ENCODE measurements around the gene ALOX12B. TPM values are rescaled to one million over a fixed set of nuclear protein-coding genes. Genes with fewer than 3 reads are reported as not detected.

ALOX12B gene
- total and polyA plus RNA-seq, 2 of the 13 experiments (the other 11 are each of a cell fraction or from before 2014, with no cell fraction given), result 0.13 TPM; not detected in 1

GRCh38 chr17:8122924-8123694 is 35.6 kb upstream of the ALOX12B start (continued):
- TF ChIP-seq ZC3H13 (CRISPR knock-in tag; IDR thresholded peaks at IDR 0.05) (no peak), ZFAT (CRISPR knock-in tag; conservative IDR thresholded peaks at IDR 0.05) (no peak), IRX3 (CRISPR knock-in tag; IDR thresholded peaks at IDR 0.05; ENCODE audit: borderline replicate concordance, low read depth) (no peak), ZNF441 (CRISPR knock-in tag; IDR thresholded peaks at IDR 0.05; ENCODE audit: borderline replicate concordance) (no peak), RBM39 (IDR thresholded peaks at IDR 0.05; ENCODE audit: low read depth, low read length, poor library complexity, severe bottlenecking) (no peak), RFX1 (IDR thresholded peaks at IDR 0.05) (no peak), MED1 (CRISPR knock-in tag; IDR thresholded peaks at IDR 0.05) (no peak), NFKB2 (CRISPR knock-in tag; IDR thresholded peaks at IDR 0.05; ENCODE audit: borderline replicate concordance) (0 out of 2 replicates have a peak, but pooled peaks have one; percentile 20), TFAP4 (IDR thresholded peaks at IDR 0.05; ENCODE audit: borderline replicate concordance, low read depth) (no peak), ZNF713 (CRISPR knock-in tag; IDR thresholded peaks at IDR 0.05) (no peak), ZNF512 (CRISPR knock-in tag; IDR thresholded peaks at IDR 0.05) (no peak), PHF20 (CRISPR knock-in tag; IDR thresholded peaks at IDR 0.05) (no peak), ZNF557 (CRISPR knock-in tag; IDR thresholded peaks at IDR 0.05) (no peak), MAZ (IDR thresholded peaks at IDR 0.05; ENCODE audit: borderline replicate concordance, low read depth, low read length) (no peak), MAZ (CRISPR knock-in tag; IDR thresholded peaks at IDR 0.05; ENCODE audit: low read depth) (no peak), DMAP1 (CRISPR knock-in tag; IDR thresholded peaks at IDR 0.05) (no peak), ZNF687 (CRISPR knock-in tag; IDR thresholded peaks at IDR 0.05) (peak; percentile 55), EZH2 (conservative IDR thresholded peaks at IDR 0.05; ENCODE audit: low read depth, low read length) (0 out of 2 replicates have a peak, but pooled peaks have one; percentile 51), ARHGAP35 (CRISPR knock-in tag; IDR thresholded peaks at IDR 0.05; ENCODE audit: borderline replicate concordance) (no peak), SUZ12 (IDR thresholded peaks at IDR 0.05; ENCODE audit: low read depth, low read length) (no peak), GLMP (CRISPR knock-in tag; IDR thresholded peaks at IDR 0.05; ENCODE audit: borderline replicate concordance) (no peak), ZNF225 (CRISPR knock-in tag; IDR thresholded peaks at IDR 0.05) (no peak)

Data from HepG2 (cell line).